ENCODE measurements around the gene BLM. TPM values are rescaled to one million over a fixed set of nuclear protein-coding genes. Genes with fewer than 3 reads are reported as not detected.
A peak's percentile ranks its signal among the peaks of the same experiment; 100 is the strongest.

Gene BLM
- polyA plus RNA-seq (2011; rRNA removed) = 14.5 and 15.2 TPM in 2 replicates
- 6.3 and 6.5 TPM in 2 replicates for polyA plus RNA-seq (2012; cell fraction: cytosol; rRNA removed)
- 6.2 and 9.2 TPM in 2 replicates for polyA plus RNA-seq (2012; cell fraction: nucleus; rRNA removed)
- polyA plus RNA-seq (2017; fragmentation: RNase III; extraction: RNeasy Plus Mini Kit Qiagen cat#74134 plus additional on column Dnase treatment) = 8.6 to 10.5 TPM (median 10.2 TPM) in 3 replicates
- 19.5 and 21.5 TPM in 2 replicates for polyA minus RNA-seq (2011; rRNA and poly(A)+ RNA removed)

DNA sequence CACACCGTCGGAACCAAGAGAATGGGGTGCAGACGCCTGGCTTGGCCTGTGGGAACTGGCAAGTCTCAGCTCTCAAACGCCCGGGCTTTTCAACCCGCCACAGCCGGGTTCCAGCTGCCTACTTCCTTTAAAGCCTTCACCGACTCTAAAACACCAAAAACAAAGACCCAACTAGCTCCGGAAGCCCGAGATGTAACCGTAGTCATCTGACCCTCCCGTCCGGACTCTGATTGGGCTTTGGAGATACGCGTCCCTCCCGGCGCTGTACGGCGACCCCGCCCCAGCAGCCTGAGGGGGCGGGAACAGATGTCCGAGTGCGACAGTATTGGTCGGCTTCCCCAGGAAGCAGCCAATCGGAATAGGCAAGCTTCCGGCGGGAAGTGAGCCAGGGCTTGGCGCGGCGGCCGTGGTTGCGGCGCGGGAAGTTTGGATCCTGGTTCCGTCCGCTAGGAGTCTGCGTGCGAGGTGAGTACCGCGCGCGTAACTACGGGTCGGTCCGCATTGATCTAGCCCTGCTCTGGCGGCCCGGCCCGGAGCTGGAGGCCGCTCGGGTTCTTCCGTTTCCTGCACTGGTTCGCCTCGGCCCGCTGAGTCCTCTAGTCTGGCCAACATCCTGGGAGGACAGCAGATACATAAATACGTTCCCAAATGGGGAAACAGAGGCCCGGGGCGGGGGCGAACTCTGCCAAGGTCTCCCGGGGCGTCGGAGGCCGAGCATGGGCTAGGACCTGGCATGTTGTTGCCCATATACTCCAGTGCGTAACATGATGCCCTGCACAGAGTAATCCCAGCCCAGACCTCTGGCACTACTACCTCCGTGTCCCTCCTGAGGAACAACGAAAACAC, at the start of gene BLM:
Gene BLM, plus strand, starts transcription at position 371 of the 846 bp plus-strand sequence. CDS start 30,047 bp downstream, outside the sequence.
- POLR2A ChIA-PET = interaction anchor here (0.5 to 1.4 kb wide), 8 partner anchors 9 to 434 kb away, joined by 3 to 10 read pairs (median 5); no protein-coding TSS in a partner anchor
- DNase-seq (ENCODE audit: low read depth in 1 of 2, low spot score in 1 of 2) = peak; percentile 98 to 100
- Histone ChIP-seq H3K4me3 (peak within 1 kb of the TSS; percentile 72), H3K27ac (peak within 1 kb of the TSS; percentile 81 to 84), H3K9me3 (no peaks in the 10 kb centered on the region), H3K4me2 (peak within 1 kb of the TSS; percentile 95), H3K4me1 (peaks cover 12% of the 10 kb centered on the region; the same call in 1 of the 3 replicates)
- 1% methylated on average over 65 of the region's 65 CpGs for WGBS (ENCODE audit: missing lambda C conversion rate)
- FAIRE-seq = peak; percentile 91
- CTCF ChIA-PET = interaction anchor here (0.6 to 5.8 kb wide), 22 partner anchors 8 to 240 kb away, joined by 3 to 46 read pairs (median 4); partner anchors contain the start of gene FES
- peak; percentile 99 to 100 for ATAC-seq
- TF ChIP-seq CTCF (IDR thresholded peaks at IDR 0.05) (no peak), KDM1A (IDR thresholded peaks at IDR 0.05; ENCODE audit: low read depth) (no peak), EHF (CRISPR knock-in tag; IDR thresholded peaks at IDR 0.05) (no peak), MAZ (IDR thresholded peaks at IDR 0.05; ENCODE audit: borderline replicate concordance, low read depth, low read length) (no peak), CEBPB (IDR thresholded peaks at IDR 0.05) (no peak), POLR2A (IDR thresholded peaks at IDR 0.05; ENCODE audit: low read length) (peak; percentile 64), RARB (CRISPR knock-in tag; IDR thresholded peaks at IDR 0.05) (no peak), GATA3 (IDR thresholded peaks at IDR 0.05; ENCODE audit: borderline replicate concordance) (no peak), BCL3 (IDR thresholded peaks at IDR 0.05) (peak; percentile 85; the same call in 2 of the 3 replicates), RAD21 (conservative IDR thresholded peaks at IDR 0.05 in 1 of 2, IDR thresholded peaks at IDR 0.05 in 1 of 2) (0 out of 5 replicates have a peak, but pooled peaks of 1 of the 2 experiments have one; percentile 9), PHF8 (IDR thresholded peaks at IDR 0.05; ENCODE audit: borderline replicate concordance, low read depth) (peak; percentile 51; the same call in 1 of the 2 replicates), POLR2AphosphoS2 (conservative IDR thresholded peaks at IDR 0.05; ENCODE audit: low read length) (no peak), BHLHE40 (IDR thresholded peaks at IDR 0.05; ENCODE audit: low read depth, low read length) (no peak), CBX2 (IDR thresholded peaks at IDR 0.05; ENCODE audit: borderline replicate concordance, low read depth) (no peak), HOXB13 (CRISPR knock-in tag; IDR thresholded peaks at IDR 0.05; ENCODE audit: low read depth) (no peak), NR3C1 (IDR thresholded peaks at IDR 0.05) (no peak), KDM5A (IDR thresholded peaks at IDR 0.05) (peak; percentile 80), RFX5 (IDR thresholded peaks at IDR 0.05) (peak; percentile 59; the same call in 1 of the 2 replicates), RNF2 (IDR thresholded peaks at IDR 0.05; ENCODE audit: borderline replicate concordance, low read depth) (no peak), HOXA7 (CRISPR knock-in tag; IDR thresholded peaks at IDR 0.05) (0 out of 2 replicates have a peak, but pooled peaks have one; percentile 33), HOXB5 (CRISPR knock-in tag; IDR thresholded peaks at IDR 0.05) (peak; percentile 65; the same call in 1 of the 2 replicates), HES2 (IDR thresholded peaks at IDR 0.05) (no peak), NPAS2 (CRISPR knock-in tag; IDR thresholded peaks at IDR 0.05; ENCODE audit: borderline replicate concordance) (no peak), JUN (IDR thresholded peaks at IDR 0.05) (peak in 1 of 2 experiments; percentile 60; a peak in 3 of 5 replicates), FOSL2 (IDR thresholded peaks at IDR 0.05) (no peak), FOSL2 (CRISPR knock-in tag; IDR thresholded peaks at IDR 0.05) (no peak), EHMT2 (IDR thresholded peaks at IDR 0.05; ENCODE audit: low read depth) (no peak), HDAC2 (IDR thresholded peaks at IDR 0.05) (peak; percentile 89; the same call in 1 of the 2 replicates), FOXS1 (CRISPR knock-in tag; IDR thresholded peaks at IDR 0.05) (no peak)
- TF ChIP-seq, protein P1, sequence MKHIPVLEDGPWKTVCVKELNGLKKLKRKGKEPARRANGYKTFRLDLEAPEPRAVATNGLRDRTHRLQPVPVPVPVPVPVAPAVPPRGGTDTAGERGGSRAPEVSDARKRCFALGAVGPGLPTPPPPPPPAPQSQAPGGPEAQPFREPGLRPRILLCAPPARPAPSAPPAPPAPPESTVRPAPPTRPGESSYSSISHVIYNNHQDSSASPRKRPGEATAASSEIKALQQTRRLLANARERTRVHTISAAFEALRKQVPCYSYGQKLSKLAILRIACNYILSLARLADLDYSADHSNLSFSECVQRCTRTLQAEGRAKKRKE (CRISPR knock-in tag; IDR thresholded peaks at IDR 0.05; ENCODE audit: low read depth) = no peak
- TF ChIP-seq, protein P2, sequence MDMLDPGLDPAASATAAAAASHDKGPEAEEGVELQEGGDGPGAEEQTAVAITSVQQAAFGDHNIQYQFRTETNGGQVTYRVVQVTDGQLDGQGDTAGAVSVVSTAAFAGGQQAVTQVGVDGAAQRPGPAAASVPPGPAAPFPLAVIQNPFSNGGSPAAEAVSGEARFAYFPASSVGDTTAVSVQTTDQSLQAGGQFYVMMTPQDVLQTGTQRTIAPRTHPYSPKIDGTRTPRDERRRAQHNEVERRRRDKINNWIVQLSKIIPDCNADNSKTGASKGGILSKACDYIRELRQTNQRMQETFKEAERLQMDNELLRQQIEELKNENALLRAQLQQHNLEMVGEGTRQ (IDR thresholded peaks at IDR 0.05) = peak; percentile 76
- TF ChIP-seq, protein P3, sequence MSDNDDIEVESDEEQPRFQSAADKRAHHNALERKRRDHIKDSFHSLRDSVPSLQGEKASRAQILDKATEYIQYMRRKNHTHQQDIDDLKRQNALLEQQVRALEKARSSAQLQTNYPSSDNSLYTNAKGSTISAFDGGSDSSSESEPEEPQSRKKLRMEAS (IDR thresholded peaks at IDR 0.05) = peak; percentile 90
